Osteocyte (in vitro differentiated cells): ENCODE results near the gene OR1L8. TPM values are rescaled to one million over a fixed set of nuclear protein-coding genes. Genes with fewer than 3 reads are reported as not detected.
"Not testable (repeated sequence)": the region's sequence is repeated elsewhere in the genome, so short reads cannot be mapped to it uniquely, and the experiment has no call there.

Experiments
- DNase-seq: peaks from one replicate; pipeline ENCODE4 v3.0.0; 2021; ENCODE audit warnings: mixed read lengths; ENCODE audit not compliant: unreplicated experiment; ENCODE audit errors: extremely low spot score
- H3K27ac Mint-ChIP-seq: one replicate; pipeline ENCODE4 v1.8.0; 2021; ENCODE audit warnings: mild to moderate bottlenecking, mixed read lengths; ENCODE audit not compliant: unreplicated experiment
- H3K27me3 Mint-ChIP-seq: one replicate; pipeline ENCODE4 v1.8.0; 2021; ENCODE audit warnings: mixed read lengths; ENCODE audit not compliant: unreplicated experiment
- H3K36me3 Mint-ChIP-seq: one replicate; pipeline ENCODE4 v1.8.0; 2021; ENCODE audit warnings: mixed read lengths; ENCODE audit not compliant: unreplicated experiment
- H3K4me1 Mint-ChIP-seq: one replicate; pipeline ENCODE4 v1.8.0; 2021; ENCODE audit warnings: mixed read lengths; ENCODE audit not compliant: unreplicated experiment
- H3K4me3 Mint-ChIP-seq: one replicate; pipeline ENCODE4 v1.8.0; 2021; ENCODE audit warnings: mild to moderate bottlenecking, moderate library complexity, mixed read lengths; ENCODE audit not compliant: unreplicated experiment
- H3K9me3 Mint-ChIP-seq: one replicate; pipeline ENCODE4 v1.8.0; 2021; ENCODE audit warnings: mixed read lengths; ENCODE audit not compliant: unreplicated experiment
- CTCF ChIP-seq: fragments of 200-600 bp; sonication (generic); IDR thresholded peaks from 2 replicates; pipeline ENCODE4 v1.5.0; 2021; ENCODE audit warnings: antibody characterized with exemption, mild to moderate bottlenecking, moderate library complexity
- total RNA-seq: library from RNA; stranded (reverse); gene quantifications from 2 replicates; pipeline ENCODE4 v1.2.1, GENCODE V29; 2021

The OR1L8 gene
- total RNA-seq, 1 donor from 2014 or later = not detected

- H3K27ac Mint-ChIP-seq = no peak overlapping the region
- no peaks in the 10 kb centered on the region for H3K36me3 Mint-ChIP-seq
- no peak for DNase-seq
- no peak overlapping the region for H3K4me3 Mint-ChIP-seq
- no peaks in the 10 kb centered on the region for H3K4me1 Mint-ChIP-seq
- peaks cover 9% of the 10 kb centered on the region for H3K27me3 Mint-ChIP-seq
- no peak for TF ChIP-seq CTCF
- peaks cover 14% of the 10 kb centered on the region for H3K9me3 Mint-ChIP-seq
These were observed 21.7 kb downstream of the OR1L8 start for GRCh38 chr9:122561446-122561845.

- H3K27ac Mint-ChIP-seq = no peak within 1 kb of the TSS
- no peaks in the 10 kb centered on the region for H3K4me1 Mint-ChIP-seq
- no peaks in the 10 kb centered on the region for H3K36me3 Mint-ChIP-seq
- no peak for TF ChIP-seq CTCF
- H3K4me3 Mint-ChIP-seq = no peak within 1 kb of the TSS
- H3K9me3 Mint-ChIP-seq = no peaks in the 10 kb centered on the region
- H3K27me3 Mint-ChIP-seq = peaks cover 20% of the 10 kb centered on the region
- DNase-seq = no peak
These were observed 30.4 kb downstream of the OR1L8 start, which contains the start of gene OR1N2 for GRCh38 chr9:122552812-122553211. TSS of gene OR1N2 (plus strand) at chr9:122553112. CDS start at chr9:122553212, 100 bp downstream.

- peaks cover 20% of the 10 kb centered on the region for H3K27me3 Mint-ChIP-seq
- no peaks in the 10 kb centered on the region for H3K9me3 Mint-ChIP-seq
- DNase-seq = no peak
- no peaks in the 10 kb centered on the region for H3K36me3 Mint-ChIP-seq
- H3K27ac Mint-ChIP-seq = no peak overlapping the region
- H3K4me3 Mint-ChIP-seq = no peak overlapping the region
- no peaks in the 10 kb centered on the region for H3K4me1 Mint-ChIP-seq
- TF ChIP-seq CTCF = no peak
These were observed 31.8 kb downstream of the OR1L8 start for GRCh38 chr9:122551371-122551770.

- H3K9me3 Mint-ChIP-seq = no peaks in the 10 kb centered on the region
These were observed 37.0 kb downstream of the OR1L8 start for GRCh38 chr9:122546196-122546595.

GRCh38 chr9:122538757-122539156, 44.4 kb downstream of the OR1L8 start:
- H3K27ac Mint-ChIP-seq = no peak overlapping the region

More at GRCh38 chr9:122546196-122546595, 37.0 kb downstream of the OR1L8 start:
- DNase-seq = no peak
- no peaks in the 10 kb centered on the region for H3K36me3 Mint-ChIP-seq
- H3K4me1 Mint-ChIP-seq = no peaks in the 10 kb centered on the region
- TF ChIP-seq CTCF = no peak
- H3K27ac Mint-ChIP-seq = no peak overlapping the region
- H3K4me3 Mint-ChIP-seq = no peak overlapping the region
- H3K27me3 Mint-ChIP-seq = peaks cover 14% of the 10 kb centered on the region

GRCh38 chr9:122537066-122537465, 46.1 kb downstream of the OR1L8 start:
- H3K4me1 Mint-ChIP-seq, H3K27ac Mint-ChIP-seq, H3K4me3 Mint-ChIP-seq, H3K36me3 Mint-ChIP-seq, H3K9me3 Mint-ChIP-seq, DNase-seq, H3K27me3 Mint-ChIP-seq: not testable (repeated sequence)

More at GRCh38 chr9:122538757-122539156, 44.4 kb downstream of the OR1L8 start:
- H3K9me3 Mint-ChIP-seq = peaks cover 6% of the 10 kb centered on the region
- no peak for TF ChIP-seq CTCF
- peaks cover 8% of the 10 kb centered on the region for H3K27me3 Mint-ChIP-seq
- H3K36me3 Mint-ChIP-seq = no peaks in the 10 kb centered on the region
- H3K4me1 Mint-ChIP-seq = no peaks in the 10 kb centered on the region
- no peak overlapping the region for H3K4me3 Mint-ChIP-seq
- DNase-seq = no peak
